SK-N-SH (cell line): ENCODE results near the gene C8G. TPM values are rescaled to one million over a fixed set of nuclear protein-coding genes. Genes with fewer than 3 reads are reported as not detected.

Experiments
- CTCF ChIA-PET: fragments of 300-600, 350-600 bp; formaldehyde crosslinking; extraction: SDS; loops from one replicate; lab custom pipeline; 2021; lab: Yijun Ruan, JAX
- POLR2A ChIA-PET: fragments of 350-600 bp; sonication (Branson Sonifier 250); formaldehyde crosslinking; extraction: SDS; loops from one replicate; lab custom pipeline; 2020; ENCODE audit warnings: antibody characterized with exemption, inconsistent platforms; lab: Yijun Ruan, JAX
- DNase-seq: peaks from one replicate; pipeline ENCODE4 v3.0.0; 2012
- H2AFZ ChIP-seq: fragments of 200-600 bp; sonication (generic); 2 replicates; pipeline ENCODE4 v1.8.1; 2016; ENCODE audit warnings: antibody characterized with exemption, mild to moderate bottlenecking, low read depth
- H3F3A ChIP-seq: fragments of 200-600 bp; sonication (generic); replicated peaks from 2 replicates; pipeline ENCODE3; 2016; ENCODE audit warnings: antibody characterized with exemption, mild to moderate bottlenecking; ENCODE audit not compliant: insufficient read depth
- H3K27ac ChIP-seq, 2 experiments: fragments of 200-500 bp in 1 of 2; fragments of 200-600 bp in 1 of 2; sonication (Bioruptor generic) in 1 of 2; sonication (generic), shearing (Covaris generic) in 1 of 2; 2 replicates each; pipeline versions ENCODE4 v1.5.1 to v1.6.1; 2014 to 2016; ENCODE audit warnings: low read depth in 2 of 2, inconsistent platforms in 1 of 2, low read length in 1 of 2, mild to moderate bottlenecking in 1 of 2, mixed read lengths in 1 of 2
- H3K27me3 ChIP-seq: fragments of 200-600 bp; sonication (generic), shearing (Covaris generic); 2 replicates; pipeline ENCODE4 v1.6.1; 2016; ENCODE audit warnings: mixed run types; ENCODE audit not compliant: insufficient read depth
- H3K36me3 ChIP-seq, 2 experiments: fragments of 200-500 bp in 1 of 2; fragments of 200-600 bp in 1 of 2; sonication (Bioruptor generic) in 1 of 2; sonication (generic) in 1 of 2; replicated peaks in 1 of 2; 2 replicates each; pipeline versions ENCODE3 to v1.5.1; 2014 to 2016; ENCODE audit warnings: low read length in 1 of 2, mild to moderate bottlenecking in 1 of 2; ENCODE audit not compliant: insufficient read depth in 2 of 2, control insufficient read depth in 1 of 2
- H3K4me1 ChIP-seq, 2 experiments: fragments of 200-500 bp in 1 of 2; fragments of 200-600 bp in 1 of 2; sonication (Bioruptor generic) in 1 of 2; sonication (generic), shearing (Covaris generic) in 1 of 2; 2 replicates each; pipeline versions ENCODE4 v1.5.1 to v1.6.1; 2014 to 2016; ENCODE audit warnings: low read depth in 1 of 2, low read length in 1 of 2, mixed run types in 1 of 2; ENCODE audit not compliant: insufficient read depth in 2 of 2, control insufficient read depth in 1 of 2
- H3K4me2 ChIP-seq: fragments of 200-600 bp; sonication (generic), shearing (Covaris generic); 2 replicates; pipeline ENCODE4 v1.6.1; 2017; ENCODE audit warnings: mixed run types
- H3K4me3 ChIP-seq, 2 experiments: fragments of 200-500 bp in 1 of 2; fragments of 200-600 bp in 1 of 2; sonication (Bioruptor generic) in 1 of 2; sonication (generic), shearing (Covaris generic) in 1 of 2; 2 replicates each; pipeline versions ENCODE4 v1.5.1 to v1.8.1; 2014 to 2016; ENCODE audit warnings: low read depth in 2 of 2, inconsistent platforms in 1 of 2, low read length in 1 of 2, mild to moderate bottlenecking in 1 of 2, mixed read lengths in 1 of 2, moderate library complexity in 1 of 2
- H3K79me2 ChIP-seq: fragments of 200-600 bp; sonication (generic); 2 replicates; pipeline ENCODE4 v1.8.1; 2017; ENCODE audit warnings: mild to moderate bottlenecking; ENCODE audit not compliant: insufficient read depth
- H3K9ac ChIP-seq: fragments of 200-600 bp; sonication (generic); 2 replicates; pipeline ENCODE4 v1.6.1; 2017; ENCODE audit warnings: mixed run types
- H3K9me2 ChIP-seq: fragments of 200-600 bp; sonication (generic); 2 replicates; pipeline ENCODE4 v1.6.1; 2017; ENCODE audit warnings: mixed run types
- H3K9me3 ChIP-seq: fragments of 200-600 bp; sonication (generic); 2 replicates; pipeline ENCODE4 v1.6.1; 2017; ENCODE audit warnings: mixed run types, mild to moderate bottlenecking, moderate library complexity
- H4K20me1 ChIP-seq: fragments of 200-600 bp; sonication (generic); 2 replicates; pipeline ENCODE4 v1.6.1; 2017; ENCODE audit warnings: mild to moderate bottlenecking, mixed run types; ENCODE audit not compliant: insufficient read depth
- CHD2 ChIP-seq: fragments of 150-350 bp; IDR thresholded peaks from 2 replicates; pipeline ENCODE4 v1.6.1; 2018; ENCODE audit warnings: low read length; ENCODE audit not compliant: partially characterized antibody
- EZH2phosphoT487 ChIP-seq: fragments of 200-600 bp; sonication (generic); IDR thresholded peaks from 2 replicates; pipeline ENCODE4 v1.6.1; 2017; ENCODE audit warnings: low read depth, mixed run types, mild to moderate bottlenecking, antibody characterized with exemption, moderate library complexity, borderline replicate concordance
- GATA2 ChIP-seq: sonication (generic); formaldehyde crosslinking; IDR thresholded peaks from 2 replicates; pipeline ENCODE4 v1.5.0; 2020; ENCODE audit warnings: mild to moderate bottlenecking, missing genetic modification reagents
- MXI1 ChIP-seq: IDR thresholded peaks from 2 replicates; pipeline ENCODE4 v1.6.1; 2012; ENCODE audit warnings: mild to moderate bottlenecking, low read depth, low read length, improper control_type of control experiment
- NRF1 ChIP-seq: IDR thresholded peaks from 2 replicates; pipeline ENCODE4 v1.6.1; 2012; ENCODE audit warnings: low read depth, mild to moderate bottlenecking, low read length
- SMC3 ChIP-seq: IDR thresholded peaks from 2 replicates; pipeline ENCODE4 v1.6.1; 2012; ENCODE audit warnings: low read depth, low read length, improper control_type of control experiment
- TEAD4 ChIP-seq: IDR thresholded peaks from 2 replicates; pipeline ENCODE4 v1.4.0; 2012; ENCODE audit warnings: mild to moderate bottlenecking, borderline replicate concordance; ENCODE audit not compliant: insufficient read depth
- YY1 ChIP-seq: IDR thresholded peaks from 2 replicates; pipeline ENCODE4 v1.4.0; 2012; ENCODE audit warnings: low read depth, mild to moderate bottlenecking
- WGBS: methylation state at CpG from one replicate; pipeline ENCODE4 v1.1.6; 2017; ENCODE audit warnings: low lambda C conversion rate; 5-methylcytosine and 5-hydroxymethylcytosine counted together
- polyA plus RNA-seq, 3 experiments: library from polyadenylated mRNA; depleted of rRNA; stranded (reverse); fragments of >200 nt; gene quantifications; 2 replicates each; pipeline ENCODE4 v1.2.3, GENCODE V29; 2012
- TF ChIP-seq, protein P1 (sequence below): IDR thresholded peaks from 2 replicates; pipeline ENCODE4 v1.6.1; 2012; ENCODE audit warnings: mild to moderate bottlenecking, low read depth, low read length, moderate library complexity
- TF ChIP-seq, protein P2 (sequence below): fragments of 200-600 bp; sonication (generic); IDR thresholded peaks from 2 replicates; pipeline ENCODE4 v1.6.1; 2017; ENCODE audit warnings: antibody characterized with exemption, mild to moderate bottlenecking, moderate library complexity

The C8G gene
- polyA plus RNA-seq, 1 of the 3 experiments (the other 2 are of a cell fraction), result 0.28 TPM

DNA sequence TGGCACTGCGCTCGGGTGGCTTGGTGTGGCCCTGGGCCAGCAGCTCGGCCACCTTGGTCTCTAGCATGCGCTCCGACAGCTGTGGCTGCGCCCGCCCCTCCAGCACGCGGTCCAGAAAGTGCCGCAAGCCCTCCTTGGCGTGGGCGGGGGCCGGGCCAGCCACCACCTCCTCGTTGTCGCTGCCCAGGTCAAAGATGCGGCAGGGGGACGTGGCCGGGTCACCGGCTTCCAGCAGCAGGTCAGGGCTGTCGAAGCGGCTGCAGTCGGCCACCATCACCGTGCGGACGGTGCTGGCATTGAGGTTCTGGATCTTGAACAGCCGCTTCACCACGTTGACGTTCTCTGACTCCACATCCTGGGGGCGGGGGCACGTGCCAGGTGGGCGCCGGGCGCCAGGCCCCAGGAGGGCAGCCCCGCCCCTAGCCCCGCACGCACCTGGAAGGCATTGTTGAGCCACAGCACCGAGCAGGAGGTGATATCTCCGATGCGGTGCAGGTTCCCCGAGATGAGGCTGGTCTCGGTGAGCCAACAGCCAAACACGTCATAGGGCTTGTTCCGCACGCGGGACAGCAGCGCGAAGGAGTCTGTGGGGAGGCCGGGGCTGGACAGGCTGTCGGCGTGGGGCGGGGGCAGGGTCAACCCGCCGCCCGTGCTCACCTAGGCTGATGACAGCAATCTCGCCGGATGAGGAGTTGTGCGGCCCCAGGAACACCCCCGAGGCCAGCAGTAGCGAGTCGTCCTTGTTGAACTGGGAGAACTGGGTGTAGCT, 2.7 kb upstream of the C8G start:
- Histone ChIP-seq H3K9ac (no peak overlapping the region), H3K9me3 (no peaks in the 10 kb centered on the region), H3F3A (peaks cover 6% of the 10 kb centered on the region), H3K27me3 (no peaks in the 10 kb centered on the region), H3K79me2 (peaks cover 28% of the 10 kb centered on the region), H3K4me1 (peaks cover 0 to 17% of the 10 kb centered on the region in 2 experiments; a peak in 1 of 4 replicates), H2AFZ (no peak overlapping the region)
- POLR2A ChIA-PET, result no interaction called here
- DNase-seq, result no peak
- TF ChIP-seq NRF1, result no peak
- no peak for TF ChIP-seq CHD2
- TF ChIP-seq, all 33 proteins: peak for 0
- 93% methylated on average over 25 of the region's 60 CpGs for WGBS
- Histone ChIP-seq H3K27ac (no peak overlapping the region; a peak in 1 of 4 replicates), H4K20me1 (peaks cover 13% of the 10 kb centered on the region), H3K4me3 (no peak overlapping the region), H3K36me3 (peaks cover 10 to 38% of the 10 kb centered on the region in 2 experiments), H3K9me2 (no peaks in the 10 kb centered on the region), H3K4me2 (peak overlapping the region; percentile 96; the same call in 1 of the 2 replicates)
- CTCF ChIA-PET, result interaction anchor here (1.5 kb wide), 1 partner anchor 15 kb away, joined by 4 read pairs; no protein-coding TSS in a partner anchor

DNA sequence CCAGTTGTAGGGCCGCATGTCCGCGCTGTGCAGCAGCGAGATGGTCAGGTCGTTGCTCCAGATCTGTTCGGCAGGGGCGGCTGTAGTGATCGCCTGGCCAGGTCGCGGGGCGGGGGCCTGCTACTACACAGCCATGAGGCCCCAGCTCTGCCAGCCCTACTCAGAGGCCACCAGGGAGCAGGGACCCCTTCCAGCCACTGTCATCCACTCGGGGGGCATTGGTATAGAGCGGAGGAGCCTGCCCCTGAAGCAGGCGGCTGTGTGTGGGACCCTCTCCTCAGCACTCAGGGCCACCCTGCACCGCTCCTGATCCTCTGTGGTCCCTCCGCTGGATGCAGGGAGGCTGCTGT, 2.2 kb upstream of the C8G start:
- POLR2A ChIA-PET, result interaction anchor here (0.6 kb wide), 1 partner anchor 57 kb away, joined by 3 read pairs; no protein-coding TSS in a partner anchor
- CTCF ChIA-PET, result interaction anchor here (0.7 to 2.4 kb wide), 3 partner anchors 56 to 143 kb away, joined by 3 to 7 read pairs (median 3); partner anchors contain the start of gene AJM1
- H3K4me3 ChIP-seq, result peak overlapping the region; percentile 77 to 94; a peak in 3 of 4 replicates
- TF ChIP-seq SMC3 (no peak), MXI1 (no peak), EZH2phosphoT487 (no peak), TEAD4 (no peak), GATA2 (CRISPR knock-in tag) (no peak), YY1 (no peak)
- TF ChIP-seq, protein P1, sequence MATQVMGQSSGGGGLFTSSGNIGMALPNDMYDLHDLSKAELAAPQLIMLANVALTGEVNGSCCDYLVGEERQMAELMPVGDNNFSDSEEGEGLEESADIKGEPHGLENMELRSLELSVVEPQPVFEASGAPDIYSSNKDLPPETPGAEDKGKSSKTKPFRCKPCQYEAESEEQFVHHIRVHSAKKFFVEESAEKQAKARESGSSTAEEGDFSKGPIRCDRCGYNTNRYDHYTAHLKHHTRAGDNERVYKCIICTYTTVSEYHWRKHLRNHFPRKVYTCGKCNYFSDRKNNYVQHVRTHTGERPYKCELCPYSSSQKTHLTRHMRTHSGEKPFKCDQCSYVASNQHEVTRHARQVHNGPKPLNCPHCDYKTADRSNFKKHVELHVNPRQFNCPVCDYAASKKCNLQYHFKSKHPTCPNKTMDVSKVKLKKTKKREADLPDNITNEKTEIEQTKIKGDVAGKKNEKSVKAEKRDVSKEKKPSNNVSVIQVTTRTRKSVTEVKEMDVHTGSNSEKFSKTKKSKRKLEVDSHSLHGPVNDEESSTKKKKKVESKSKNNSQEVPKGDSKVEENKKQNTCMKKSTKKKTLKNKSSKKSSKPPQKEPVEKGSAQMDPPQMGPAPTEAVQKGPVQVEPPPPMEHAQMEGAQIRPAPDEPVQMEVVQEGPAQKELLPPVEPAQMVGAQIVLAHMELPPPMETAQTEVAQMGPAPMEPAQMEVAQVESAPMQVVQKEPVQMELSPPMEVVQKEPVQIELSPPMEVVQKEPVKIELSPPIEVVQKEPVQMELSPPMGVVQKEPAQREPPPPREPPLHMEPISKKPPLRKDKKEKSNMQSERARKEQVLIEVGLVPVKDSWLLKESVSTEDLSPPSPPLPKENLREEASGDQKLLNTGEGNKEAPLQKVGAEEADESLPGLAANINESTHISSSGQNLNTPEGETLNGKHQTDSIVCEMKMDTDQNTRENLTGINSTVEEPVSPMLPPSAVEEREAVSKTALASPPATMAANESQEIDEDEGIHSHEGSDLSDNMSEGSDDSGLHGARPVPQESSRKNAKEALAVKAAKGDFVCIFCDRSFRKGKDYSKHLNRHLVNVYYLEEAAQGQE, result no peak
- TF ChIP-seq, protein P2, sequence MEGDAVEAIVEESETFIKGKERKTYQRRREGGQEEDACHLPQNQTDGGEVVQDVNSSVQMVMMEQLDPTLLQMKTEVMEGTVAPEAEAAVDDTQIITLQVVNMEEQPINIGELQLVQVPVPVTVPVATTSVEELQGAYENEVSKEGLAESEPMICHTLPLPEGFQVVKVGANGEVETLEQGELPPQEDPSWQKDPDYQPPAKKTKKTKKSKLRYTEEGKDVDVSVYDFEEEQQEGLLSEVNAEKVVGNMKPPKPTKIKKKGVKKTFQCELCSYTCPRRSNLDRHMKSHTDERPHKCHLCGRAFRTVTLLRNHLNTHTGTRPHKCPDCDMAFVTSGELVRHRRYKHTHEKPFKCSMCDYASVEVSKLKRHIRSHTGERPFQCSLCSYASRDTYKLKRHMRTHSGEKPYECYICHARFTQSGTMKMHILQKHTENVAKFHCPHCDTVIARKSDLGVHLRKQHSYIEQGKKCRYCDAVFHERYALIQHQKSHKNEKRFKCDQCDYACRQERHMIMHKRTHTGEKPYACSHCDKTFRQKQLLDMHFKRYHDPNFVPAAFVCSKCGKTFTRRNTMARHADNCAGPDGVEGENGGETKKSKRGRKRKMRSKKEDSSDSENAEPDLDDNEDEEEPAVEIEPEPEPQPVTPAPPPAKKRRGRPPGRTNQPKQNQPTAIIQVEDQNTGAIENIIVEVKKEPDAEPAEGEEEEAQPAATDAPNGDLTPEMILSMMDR, result no peak
- H3K9ac ChIP-seq, result no peak overlapping the region; the same call in 1 of the 2 replicates
- no peak for DNase-seq
- H3K36me3 ChIP-seq, result peaks cover 10 to 38% of the 10 kb centered on the region in 2 experiments
- 96% methylated on average over 5 of the region's 16 CpGs for WGBS
- H3F3A ChIP-seq, result peaks cover 6% of the 10 kb centered on the region
- H4K20me1 ChIP-seq, result peaks cover 13% of the 10 kb centered on the region
- no peak overlapping the region for H2AFZ ChIP-seq
- H3K27me3 ChIP-seq, result no peaks in the 10 kb centered on the region
- no peaks in the 10 kb centered on the region for H3K9me3 ChIP-seq
- no peaks in the 10 kb centered on the region for H3K9me2 ChIP-seq
- H3K27ac ChIP-seq, result no peak overlapping the region; a peak in 1 of 4 replicates
- H3K4me1 ChIP-seq, result peaks cover 0 to 17% of the 10 kb centered on the region in 2 experiments; a peak in 1 of 4 replicates
- H3K4me2 ChIP-seq, result peak overlapping the region; percentile 96
- peaks cover 28% of the 10 kb centered on the region for H3K79me2 ChIP-seq
